Measurements from ENCODE around the gene PRAC2. TPM values are rescaled to one million over a fixed set of nuclear protein-coding genes. Genes with fewer than 3 reads are reported as not detected.

PRAC2 gene
- total RNA-seq, 1 donor: not detected

Small RNA genes within 50 kb of the gene (small RNA-seq; reads per million reads assigned to genes)
- gene AC091179.2 (not detected), gene COX6B1P2 (not detected), gene MIR3185 (not detected), gene RF02132 (not detected), gene RF02133 (not detected), gene RN7SL125P (not detected)

Other genes with a start within 250 kb of the PRAC2 start
- gene HOXB1, start 192.2 kb upstream of the PRAC2 start, total RNA-seq (ENCODE audit: low replicate concordance): not detected in 2 replicates
- 1.5 and 9.0 TPM in 2 replicates for gene HOXB2, start 178.1 kb upstream of the PRAC2 start, total RNA-seq (ENCODE audit: low replicate concordance)
- 3.8 and 7.0 TPM in 2 replicates for gene HOXB4, start 144.8 kb upstream of the PRAC2 start, total RNA-seq (ENCODE audit: low replicate concordance)
- 9.7 and 14.2 TPM in 2 replicates for gene HOXB3, start 132.9 kb upstream of the PRAC2 start, total RNA-seq (ENCODE audit: low replicate concordance)
- gene HOXB5, start 129.4 kb upstream of the PRAC2 start, total RNA-seq (ENCODE audit: low replicate concordance): 0.27 and 0.57 TPM in 2 replicates
- 0.63 and 13.1 TPM in 2 replicates for gene HOXB6, start 118.2 kb upstream of the PRAC2 start, total RNA-seq (ENCODE audit: low replicate concordance)
- gene HOXB7, start 112.2 kb upstream of the PRAC2 start, total RNA-seq (ENCODE audit: low replicate concordance): 0.18 and 4.7 TPM in 2 replicates
- gene HOXB8, start 107.9 kb upstream of the PRAC2 start, total RNA-seq (ENCODE audit: low replicate concordance): 0.09 TPM in 1 of 2 replicates, not detected in the other
- not detected in 2 replicates for gene HOXB9, start 96.8 kb upstream of the PRAC2 start, total RNA-seq (ENCODE audit: low replicate concordance)
- gene PRAC1, start 667 bp upstream of the PRAC2 start, total RNA-seq (ENCODE audit: low replicate concordance): not detected in 2 replicates
- gene HOXB13, start 5.6 kb downstream of the PRAC2 start, total RNA-seq (ENCODE audit: low replicate concordance): not detected in 2 replicates
- not detected in 2 replicates for gene TTLL6, start 94.0 kb downstream of the PRAC2 start, total RNA-seq (ENCODE audit: low replicate concordance)
- 73.8 and 169 TPM in 2 replicates for gene CALCOCO2, start 107.8 kb downstream of the PRAC2 start, total RNA-seq (ENCODE audit: low replicate concordance)
- 9.9 and 91.6 TPM in 2 replicates for gene ATP5MC1, start 169.6 kb downstream of the PRAC2 start, total RNA-seq (ENCODE audit: low replicate concordance)
- gene UBE2Z, start 185.2 kb downstream of the PRAC2 start, total RNA-seq (ENCODE audit: low replicate concordance): 82.4 and 103 TPM in 2 replicates
- 72.6 and 89.5 TPM in 2 replicates for gene SNF8, start 221.7 kb downstream of the PRAC2 start, total RNA-seq (ENCODE audit: low replicate concordance)
- not detected in 2 replicates for gene GIP, start 245.4 kb downstream of the PRAC2 start, total RNA-seq (ENCODE audit: low replicate concordance)